Skeletal muscle cell (primary cell): ENCODE results near the gene CDH3.

Experiments
- DNase-seq: peaks from one replicate; pipeline ENCODE4 v3.0.0-alpha.2; 2010; ENCODE audit warnings: low read depth
- H3K4me3 ChIP-seq: 2 replicates; pipeline ENCODE4 v1.5.1; 2011; ENCODE audit warnings: low read depth, mild to moderate bottlenecking, control low read depth, low read length, moderate library complexity

Gene CDH3

GRCh38 chr16:68645494-68646388 lies 631 bp downstream of the CDH3 start:
- H3K4me3 ChIP-seq = no peak overlapping the region

GRCh38 chr16:68646953-68647659 lies 2.0 kb downstream of the CDH3 start:
- DNase-seq = no peak
- no peak overlapping the region for H3K4me3 ChIP-seq

More at GRCh38 chr16:68645494-68646388, 631 bp downstream of the CDH3 start:
- no peak for DNase-seq

- H3K4me3 ChIP-seq = no peak overlapping the region
- DNase-seq = no peak
Measured at GRCh38 chr16:68651136-68651535, 6.0 kb downstream of the CDH3 start.

GRCh38 chr16:68652659-68653058 lies 7.5 kb downstream of the CDH3 start:
- no peak overlapping the region for H3K4me3 ChIP-seq
- no peak for DNase-seq

- DNase-seq = no peak
- no peak overlapping the region for H3K4me3 ChIP-seq
Measured at GRCh38 chr16:68655806-68656205, 10.7 kb downstream of the CDH3 start.

- no peak overlapping the region for H3K4me3 ChIP-seq
- no peak for DNase-seq
Measured at GRCh38 chr16:68656751-68657150, 11.6 kb downstream of the CDH3 start.

- no peak overlapping the region for H3K4me3 ChIP-seq
- DNase-seq = peak; percentile 32
Measured at GRCh38 chr16:68658341-68658973, 13.3 kb downstream of the CDH3 start.

- DNase-seq = no peak
- H3K4me3 ChIP-seq = no peak overlapping the region
Measured at GRCh38 chr16:68658974-68659360, 13.9 kb downstream of the CDH3 start.

- H3K4me3 ChIP-seq = no peak overlapping the region
- DNase-seq = no peak
Measured at GRCh38 chr16:68659412-68660358, 14.6 kb downstream of the CDH3 start.

- DNase-seq = no peak
- H3K4me3 ChIP-seq = no peak overlapping the region
Measured at GRCh38 chr16:68660359-68660795, 15.3 kb downstream of the CDH3 start.

- DNase-seq = no peak
- H3K4me3 ChIP-seq = no peak overlapping the region
Measured at GRCh38 chr16:68662035-68662434, 16.9 kb downstream of the CDH3 start.

GRCh38 chr16:68664297-68664696 lies 19.2 kb downstream of the CDH3 start:
- no peak overlapping the region for H3K4me3 ChIP-seq
- no peak for DNase-seq

GRCh38 chr16:68665501-68665900 lies 20.4 kb downstream of the CDH3 start:
- no peak overlapping the region for H3K4me3 ChIP-seq
- no peak for DNase-seq

- DNase-seq = no peak
- no peak overlapping the region for H3K4me3 ChIP-seq
Measured at GRCh38 chr16:68668266-68668665, 23.2 kb downstream of the CDH3 start.

- no peak for DNase-seq
- no peak overlapping the region for H3K4me3 ChIP-seq
Measured at GRCh38 chr16:68676113-68676860, 31.2 kb downstream of the CDH3 start.

GRCh38 chr16:68681038-68681437 lies 35.9 kb downstream of the CDH3 start:
- no peak for DNase-seq

GRCh38 chr16:68685685-68686478 lies 40.8 kb downstream of the CDH3 start:
- DNase-seq = no peak
- no peak overlapping the region for H3K4me3 ChIP-seq

More at GRCh38 chr16:68681038-68681437, 35.9 kb downstream of the CDH3 start:
- no peak overlapping the region for H3K4me3 ChIP-seq

- no peak for DNase-seq
- H3K4me3 ChIP-seq = no peak overlapping the region
Measured at GRCh38 chr16:68686905-68687304, 41.8 kb downstream of the CDH3 start.
